GM23338 (cell line): ENCODE measurements around the gene SLC6A8. TPM values are rescaled to one million over a fixed set of nuclear protein-coding genes. Genes with fewer than 3 reads are reported as not detected.

Source experiments
- ATAC-seq: fragments of 200-7000 bp; cut with Tn5 transposase; 3 replicates; pipeline ENCODE4 v1.9.1; 2020
- DNase-seq: peaks from one replicate; pipeline ENCODE4 v3.0.0-alpha.2; 2015; ENCODE audit warnings: low spot score
- H2AFZ ChIP-seq: fragments of 200-600 bp; sonication (generic); 2 replicates; pipeline ENCODE4 v1.8.0; 2016; ENCODE audit warnings: antibody characterized with exemption, mild to moderate bottlenecking, moderate library complexity
- H3F3A ChIP-seq: fragments of 200-600 bp; sonication (generic); replicated peaks from 2 replicates; pipeline ENCODE4 v1.8.0; 2017; ENCODE audit warnings: antibody characterized with exemption, mixed run types, low read depth
- H3K27ac ChIP-seq: fragments of 200-600 bp; sonication (generic); 2 replicates; pipeline ENCODE4 v1.6.1; 2016; ENCODE audit warnings: low read depth
- H3K27me3 ChIP-seq: fragments of 200-600 bp; sonication (generic); 2 replicates; pipeline ENCODE4 v1.8.0; 2016; ENCODE audit warnings: mild to moderate bottlenecking, mixed run types, moderate library complexity; ENCODE audit not compliant: insufficient read depth
- H3K36me3 ChIP-seq: fragments of 200-600 bp; sonication (generic); 2 replicates; pipeline ENCODE4 v1.8.0; 2016; ENCODE audit warnings: mild to moderate bottlenecking; ENCODE audit not compliant: insufficient read depth
- H3K4me1 ChIP-seq: fragments of 200-600 bp; sonication (generic); 2 replicates; pipeline ENCODE4 v1.8.0; 2016; ENCODE audit warnings: mild to moderate bottlenecking, moderate library complexity; ENCODE audit not compliant: insufficient read depth
- H3K4me2 ChIP-seq: fragments of 200-600 bp; sonication (generic); 2 replicates; pipeline ENCODE4 v1.7.1; 2017; ENCODE audit warnings: mixed run types
- H3K4me3 ChIP-seq: fragments of 200-600 bp; sonication (generic); 2 replicates; pipeline ENCODE4 v1.6.1; 2016; ENCODE audit warnings: mixed run types
- H3K79me2 ChIP-seq: fragments of 200-600 bp; sonication (generic); replicated peaks from 2 replicates; pipeline ENCODE4 v1.8.0; 2017; ENCODE audit warnings: mild to moderate bottlenecking; ENCODE audit not compliant: insufficient read depth
- H3K9me2 ChIP-seq: fragments of 200-600 bp; sonication (generic); 2 replicates; pipeline ENCODE4 v1.8.0; 2017; ENCODE audit not compliant: insufficient read depth
- H4K20me1 ChIP-seq: fragments of 200-600 bp; sonication (generic); replicated peaks from 2 replicates; pipeline ENCODE4 v1.8.0; 2017; ENCODE audit warnings: mild to moderate bottlenecking; ENCODE audit not compliant: insufficient read depth
- H3K27ac Mint-ChIP-seq: 2 replicates; pipeline ENCODE4 v1.8.0; 2020; ENCODE audit warnings: inconsistent platforms, mild to moderate bottlenecking, moderate library complexity, mixed read lengths
- H3K27me3 Mint-ChIP-seq: 3 replicates; pipeline ENCODE4 v1.8.0; 2022; ENCODE audit warnings: low read depth, mild to moderate bottlenecking, moderate library complexity, mixed read lengths, inconsistent platforms; ENCODE audit not compliant: insufficient read depth, poor library complexity
- H3K36me3 Mint-ChIP-seq: 3 replicates; pipeline ENCODE4 v1.8.0; 2021; ENCODE audit warnings: low read depth, mild to moderate bottlenecking, inconsistent platforms, moderate library complexity, mixed read lengths
- H3K4me1 Mint-ChIP-seq: 3 replicates; pipeline ENCODE4 v1.8.0; 2020; ENCODE audit warnings: mild to moderate bottlenecking, inconsistent platforms, mixed read lengths
- H3K4me3 Mint-ChIP-seq: 3 replicates; pipeline ENCODE4 v1.8.0; 2021; ENCODE audit warnings: moderate library complexity, mild to moderate bottlenecking, inconsistent platforms, mixed read lengths
- H3K9me3 Mint-ChIP-seq: 3 replicates; pipeline ENCODE4 v1.8.0; 2020; ENCODE audit warnings: moderate library complexity, mild to moderate bottlenecking, inconsistent platforms, mixed read lengths
- CREB1 ChIP-seq: fragments of 250-450 bp; sonication (Bioruptor Pico); IDR thresholded peaks from 2 replicates; pipeline ENCODE4 v1.5.0; 2020; ENCODE audit warnings: low read depth, mild to moderate bottlenecking, moderate library complexity
- EZH2 ChIP-seq: fragments of 200-600 bp; sonication (generic); IDR thresholded peaks from one replicate; pipeline ENCODE4 v1.8.0; 2017; ENCODE audit warnings: antibody characterized with exemption, mild to moderate bottlenecking, low read depth; ENCODE audit not compliant: unreplicated experiment
- EZH2phosphoT487 ChIP-seq: fragments of 200-600 bp; sonication (generic); IDR thresholded peaks from one replicate; pipeline ENCODE4 v1.8.1; 2018; ENCODE audit warnings: antibody characterized with exemption; ENCODE audit not compliant: unreplicated experiment
- JUNB ChIP-seq: IDR thresholded peaks from one replicate; pipeline ENCODE4 v1.6.1; 2016; ENCODE audit warnings: antibody characterized with exemption; ENCODE audit not compliant: unreplicated experiment
- NANOG ChIP-seq: IDR thresholded peaks from 2 replicates; pipeline ENCODE4 v1.6.1; 2016; ENCODE audit warnings: antibody characterized with exemption, borderline replicate concordance
- POLR2AphosphoS5 ChIP-seq: IDR thresholded peaks from 2 replicates; pipeline ENCODE4 v1.6.1; 2016; ENCODE audit warnings: antibody characterized with exemption, low read depth
- REST ChIP-seq: IDR thresholded peaks from one replicate; pipeline ENCODE4 v1.6.1; 2018; ENCODE audit warnings: antibody characterized with exemption; ENCODE audit not compliant: unreplicated experiment
- STAT1 ChIP-seq: IDR thresholded peaks from one replicate; pipeline ENCODE4 v1.6.1; 2016; ENCODE audit warnings: antibody characterized with exemption; ENCODE audit not compliant: unreplicated experiment
- ZNF114 ChIP-seq: fragments of 250-450 bp; sonication (Bioruptor Pico); IDR thresholded peaks from 2 replicates; pipeline ENCODE4 v1.5.0; 2020; ENCODE audit warnings: mild to moderate bottlenecking, moderate library complexity
- ZNF331 ChIP-seq: fragments of 250-450 bp; sonication (Bioruptor Pico); IDR thresholded peaks from 2 replicates; pipeline ENCODE4 v1.5.0; 2020; ENCODE audit warnings: low read depth, mild to moderate bottlenecking, moderate library complexity
- polyA plus RNA-seq: library from polyadenylated mRNA; unstranded; fragments of >200 nt; fragmentation: Nextera tagmentation; extraction: Ambion mirVana; gene quantifications from 2 replicates; pipeline ENCODE4 v1.2.1, GENCODE V29; 2016
- total RNA-seq: library from RNA; depleted of rRNA; stranded (reverse); fragments of >200 nt; shearing (Covaris generic); gene quantifications from 2 replicates; pipeline ENCODE4 v1.2.3, GENCODE V29; 2014
- TF ChIP-seq, protein P1 (sequence below), 2 experiments: fragments of 200-600 bp in 1 of 2; sonication (generic) in 1 of 2; conservative IDR thresholded peaks; 2 replicates each; pipeline versions ENCODE4 v1.5.1 to v1.6.1; 2016 to 2017; ENCODE audit warnings: antibody characterized with exemption in 2 of 2, low read depth in 2 of 2, mild to moderate bottlenecking in 2 of 2, moderate library complexity in 1 of 2
- TF ChIP-seq, protein P2 (sequence below): fragments of 250-450 bp; sonication (Bioruptor Pico); IDR thresholded peaks from 2 replicates; pipeline ENCODE4 v1.5.0; 2020; ENCODE audit warnings: mild to moderate bottlenecking, moderate library complexity
- TF ChIP-seq, protein P3 (sequence below): IDR thresholded peaks from 2 replicates; pipeline ENCODE4 v1.6.1; 2016; ENCODE audit warnings: antibody characterized with exemption

Gene SLC6A8
- total and polyA plus RNA-seq, 2 experiments from 2014 or later: 19.5 to 68.6 TPM

- no peak for ATAC-seq
- Mint-ChIP-seq H3K4me1 (peaks cover 3% of the 10 kb centered on the region; the same call in 2 of the 3 replicates), H3K27ac (no peak overlapping the region), H3K27me3 (peaks cover 39% of the 10 kb centered on the region), H3K36me3 (no peaks in the 10 kb centered on the region), H3K9me3 (peaks cover 3% of the 10 kb centered on the region; the same call in 2 of the 3 replicates), H3K4me3 (no peak overlapping the region)
- Histone ChIP-seq H3K27ac (no peak overlapping the region), H3K79me2 (no peaks in the 10 kb centered on the region), H3K4me1 (no peaks in the 10 kb centered on the region), H2AFZ (no peak overlapping the region), H3K9me2 (no peaks in the 10 kb centered on the region), H4K20me1 (no peaks in the 10 kb centered on the region), H3K36me3 (no peaks in the 10 kb centered on the region), H3K4me3 (no peak overlapping the region), H3F3A (no peaks in the 10 kb centered on the region), H3K27me3 (peaks cover 44% of the 10 kb centered on the region), H3K4me2 (no peak overlapping the region)
- TF ChIP-seq ZNF331 (CRISPR knock-in tag): no peak
- TF ChIP-seq, protein P1, sequence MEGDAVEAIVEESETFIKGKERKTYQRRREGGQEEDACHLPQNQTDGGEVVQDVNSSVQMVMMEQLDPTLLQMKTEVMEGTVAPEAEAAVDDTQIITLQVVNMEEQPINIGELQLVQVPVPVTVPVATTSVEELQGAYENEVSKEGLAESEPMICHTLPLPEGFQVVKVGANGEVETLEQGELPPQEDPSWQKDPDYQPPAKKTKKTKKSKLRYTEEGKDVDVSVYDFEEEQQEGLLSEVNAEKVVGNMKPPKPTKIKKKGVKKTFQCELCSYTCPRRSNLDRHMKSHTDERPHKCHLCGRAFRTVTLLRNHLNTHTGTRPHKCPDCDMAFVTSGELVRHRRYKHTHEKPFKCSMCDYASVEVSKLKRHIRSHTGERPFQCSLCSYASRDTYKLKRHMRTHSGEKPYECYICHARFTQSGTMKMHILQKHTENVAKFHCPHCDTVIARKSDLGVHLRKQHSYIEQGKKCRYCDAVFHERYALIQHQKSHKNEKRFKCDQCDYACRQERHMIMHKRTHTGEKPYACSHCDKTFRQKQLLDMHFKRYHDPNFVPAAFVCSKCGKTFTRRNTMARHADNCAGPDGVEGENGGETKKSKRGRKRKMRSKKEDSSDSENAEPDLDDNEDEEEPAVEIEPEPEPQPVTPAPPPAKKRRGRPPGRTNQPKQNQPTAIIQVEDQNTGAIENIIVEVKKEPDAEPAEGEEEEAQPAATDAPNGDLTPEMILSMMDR (conservative IDR thresholded peaks at IDR 0.05; ENCODE audit: low read depth in 2 of 2): no peak
- no peak for TF ChIP-seq ZNF114 (CRISPR knock-in tag)
- no peak for TF ChIP-seq CREB1
- no peak for TF ChIP-seq NANOG
- no peak for TF ChIP-seq REST
- TF ChIP-seq, protein P2, sequence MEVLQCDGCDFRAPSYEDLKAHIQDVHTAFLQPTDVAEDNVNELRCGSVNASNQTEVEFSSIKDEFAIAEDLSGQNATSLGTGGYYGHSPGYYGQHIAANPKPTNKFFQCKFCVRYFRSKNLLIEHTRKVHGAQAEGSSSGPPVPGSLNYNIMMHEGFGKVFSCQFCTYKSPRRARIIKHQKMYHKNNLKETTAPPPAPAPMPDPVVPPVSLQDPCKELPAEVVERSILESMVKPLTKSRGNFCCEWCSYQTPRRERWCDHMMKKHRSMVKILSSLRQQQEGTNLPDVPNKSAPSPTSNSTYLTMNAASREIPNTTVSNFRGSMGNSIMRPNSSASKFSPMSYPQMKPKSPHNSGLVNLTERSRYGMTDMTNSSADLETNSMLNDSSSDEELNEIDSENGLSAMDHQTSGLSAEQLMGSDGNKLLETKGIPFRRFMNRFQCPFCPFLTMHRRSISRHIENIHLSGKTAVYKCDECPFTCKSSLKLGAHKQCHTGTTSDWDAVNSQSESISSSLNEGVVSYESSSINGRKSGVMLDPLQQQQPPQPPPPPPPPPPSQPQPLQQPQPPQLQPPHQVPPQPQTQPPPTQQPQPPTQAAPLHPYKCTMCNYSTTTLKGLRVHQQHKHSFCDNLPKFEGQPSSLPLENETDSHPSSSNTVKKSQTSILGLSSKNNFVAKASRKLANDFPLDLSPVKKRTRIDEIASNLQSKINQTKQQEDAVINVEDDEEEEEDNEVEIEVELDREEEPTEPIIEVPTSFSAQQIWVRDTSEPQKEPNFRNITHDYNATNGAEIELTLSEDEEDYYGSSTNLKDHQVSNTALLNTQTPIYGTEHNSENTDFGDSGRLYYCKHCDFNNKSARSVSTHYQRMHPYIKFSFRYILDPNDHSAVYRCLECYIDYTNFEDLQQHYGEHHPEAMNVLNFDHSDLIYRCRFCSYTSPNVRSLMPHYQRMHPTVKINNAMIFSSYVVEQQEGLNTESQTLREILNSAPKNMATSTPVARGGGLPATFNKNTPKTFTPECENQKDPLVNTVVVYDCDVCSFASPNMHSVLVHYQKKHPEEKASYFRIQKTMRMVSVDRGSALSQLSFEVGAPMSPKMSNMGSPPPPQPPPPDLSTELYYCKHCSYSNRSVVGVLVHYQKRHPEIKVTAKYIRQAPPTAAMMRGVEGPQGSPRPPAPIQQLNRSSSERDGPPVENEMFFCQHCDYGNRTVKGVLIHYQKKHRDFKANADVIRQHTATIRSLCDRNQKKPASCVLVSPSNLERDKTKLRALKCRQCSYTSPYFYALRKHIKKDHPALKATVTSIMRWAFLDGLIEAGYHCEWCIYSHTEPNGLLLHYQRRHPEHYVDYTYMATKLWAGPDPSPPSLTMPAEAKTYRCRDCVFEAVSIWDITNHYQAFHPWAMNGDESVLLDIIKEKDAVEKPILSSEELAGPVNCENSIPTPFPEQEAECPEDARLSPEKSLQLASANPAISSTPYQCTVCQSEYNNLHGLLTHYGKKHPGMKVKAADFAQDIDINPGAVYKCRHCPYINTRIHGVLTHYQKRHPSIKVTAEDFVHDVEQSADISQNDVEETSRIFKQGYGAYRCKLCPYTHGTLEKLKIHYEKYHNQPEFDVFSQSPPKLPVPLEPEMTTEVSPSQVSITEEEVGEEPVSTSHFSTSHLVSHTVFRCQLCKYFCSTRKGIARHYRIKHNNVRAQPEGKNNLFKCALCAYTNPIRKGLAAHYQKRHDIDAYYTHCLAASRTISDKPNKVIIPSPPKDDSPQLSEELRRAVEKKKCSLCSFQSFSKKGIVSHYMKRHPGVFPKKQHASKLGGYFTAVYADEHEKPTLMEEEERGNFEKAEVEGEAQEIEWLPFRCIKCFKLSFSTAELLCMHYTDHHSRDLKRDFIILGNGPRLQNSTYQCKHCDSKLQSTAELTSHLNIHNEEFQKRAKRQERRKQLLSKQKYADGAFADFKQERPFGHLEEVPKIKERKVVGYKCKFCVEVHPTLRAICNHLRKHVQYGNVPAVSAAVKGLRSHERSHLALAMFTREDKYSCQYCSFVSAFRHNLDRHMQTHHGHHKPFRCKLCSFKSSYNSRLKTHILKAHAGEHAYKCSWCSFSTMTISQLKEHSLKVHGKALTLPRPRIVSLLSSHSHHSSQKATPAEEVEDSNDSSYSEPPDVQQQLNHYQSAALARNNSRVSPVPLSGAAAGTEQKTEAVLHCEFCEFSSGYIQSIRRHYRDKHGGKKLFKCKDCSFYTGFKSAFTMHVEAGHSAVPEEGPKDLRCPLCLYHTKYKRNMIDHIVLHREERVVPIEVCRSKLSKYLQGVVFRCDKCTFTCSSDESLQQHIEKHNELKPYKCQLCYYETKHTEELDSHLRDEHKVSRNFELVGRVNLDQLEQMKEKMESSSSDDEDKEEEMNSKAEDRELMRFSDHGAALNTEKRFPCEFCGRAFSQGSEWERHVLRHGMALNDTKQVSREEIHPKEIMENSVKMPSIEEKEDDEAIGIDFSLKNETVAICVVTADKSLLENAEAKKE (CRISPR knock-in tag): no peak
- TF ChIP-seq, protein P3, sequence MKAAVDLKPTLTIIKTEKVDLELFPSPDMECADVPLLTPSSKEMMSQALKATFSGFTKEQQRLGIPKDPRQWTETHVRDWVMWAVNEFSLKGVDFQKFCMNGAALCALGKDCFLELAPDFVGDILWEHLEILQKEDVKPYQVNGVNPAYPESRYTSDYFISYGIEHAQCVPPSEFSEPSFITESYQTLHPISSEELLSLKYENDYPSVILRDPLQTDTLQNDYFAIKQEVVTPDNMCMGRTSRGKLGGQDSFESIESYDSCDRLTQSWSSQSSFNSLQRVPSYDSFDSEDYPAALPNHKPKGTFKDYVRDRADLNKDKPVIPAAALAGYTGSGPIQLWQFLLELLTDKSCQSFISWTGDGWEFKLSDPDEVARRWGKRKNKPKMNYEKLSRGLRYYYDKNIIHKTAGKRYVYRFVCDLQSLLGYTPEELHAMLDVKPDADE: no peak
- TF ChIP-seq POLR2AphosphoS5: no peak
- TF ChIP-seq EZH2: no peak
- TF ChIP-seq JUNB: no peak
- TF ChIP-seq STAT1: no peak
- TF ChIP-seq EZH2phosphoT487: no peak
- no peak for DNase-seq
These were observed 37.6 kb upstream of the SLC6A8 start for GRCh38 chrX:153649915-153650782.
